Esophagus squamous epithelium (tissue), 4 donors: ENCODE results near the gene RRP15.

ENCODE experiments used
- POLR2A ChIP-seq, 4 donors: fragments of 450-650 bp; IDR thresholded peaks; one replicate each; pipeline ENCODE4 v1.6.1; 2017; ENCODE audit warnings: antibody characterized with exemption in 4 of 4, mild to moderate bottlenecking in 4 of 4, moderate library complexity in 3 of 4
- TF ChIP-seq, protein P1 (sequence below), 6 experiments: fragments of 450-650 bp in 4 of 6; fragments of 200-600 bp in 2 of 6; sonication (generic) in 2 of 6; IDR thresholded peaks; one replicate each; pipeline ENCODE4 v1.5.1; 2016 to 2019; ENCODE audit warnings: antibody characterized with exemption in 6 of 6, mild to moderate bottlenecking in 4 of 6, moderate library complexity in 4 of 6

DNA sequence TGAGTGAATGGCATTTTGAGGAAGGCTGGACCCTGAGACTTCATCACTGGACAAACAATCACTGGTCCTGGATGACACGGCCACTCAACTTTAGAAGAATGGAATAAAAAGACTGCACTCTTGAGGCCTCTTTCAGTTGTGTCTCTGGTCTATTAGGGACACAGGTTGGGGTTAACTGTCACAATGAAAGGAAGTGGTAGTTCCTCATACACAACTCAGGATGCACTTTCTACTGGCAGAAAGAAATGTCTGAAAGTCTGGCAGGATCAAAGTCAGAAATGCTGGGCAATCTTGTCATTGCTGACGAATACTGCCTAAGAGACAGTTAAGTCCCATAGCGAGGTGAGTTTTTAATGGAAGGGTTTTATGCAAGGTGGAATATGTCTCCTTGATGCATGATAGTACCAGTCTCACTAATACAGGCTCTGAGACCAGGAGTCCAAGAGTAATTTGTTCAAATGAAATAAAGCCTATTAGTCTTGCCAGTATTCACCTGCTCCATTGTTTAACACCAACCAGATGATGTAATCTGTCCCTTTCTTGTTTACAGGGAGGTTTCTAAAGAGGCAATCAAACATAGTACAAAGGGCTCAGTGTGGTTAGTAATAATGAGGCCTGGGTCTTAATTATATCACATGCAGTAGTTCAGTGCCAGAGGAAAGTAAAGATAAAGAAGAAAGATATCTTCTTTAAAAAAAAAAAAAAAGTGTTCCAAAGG is 11.2 kb upstream of the RRP15 start:
- TF ChIP-seq, protein P1, sequence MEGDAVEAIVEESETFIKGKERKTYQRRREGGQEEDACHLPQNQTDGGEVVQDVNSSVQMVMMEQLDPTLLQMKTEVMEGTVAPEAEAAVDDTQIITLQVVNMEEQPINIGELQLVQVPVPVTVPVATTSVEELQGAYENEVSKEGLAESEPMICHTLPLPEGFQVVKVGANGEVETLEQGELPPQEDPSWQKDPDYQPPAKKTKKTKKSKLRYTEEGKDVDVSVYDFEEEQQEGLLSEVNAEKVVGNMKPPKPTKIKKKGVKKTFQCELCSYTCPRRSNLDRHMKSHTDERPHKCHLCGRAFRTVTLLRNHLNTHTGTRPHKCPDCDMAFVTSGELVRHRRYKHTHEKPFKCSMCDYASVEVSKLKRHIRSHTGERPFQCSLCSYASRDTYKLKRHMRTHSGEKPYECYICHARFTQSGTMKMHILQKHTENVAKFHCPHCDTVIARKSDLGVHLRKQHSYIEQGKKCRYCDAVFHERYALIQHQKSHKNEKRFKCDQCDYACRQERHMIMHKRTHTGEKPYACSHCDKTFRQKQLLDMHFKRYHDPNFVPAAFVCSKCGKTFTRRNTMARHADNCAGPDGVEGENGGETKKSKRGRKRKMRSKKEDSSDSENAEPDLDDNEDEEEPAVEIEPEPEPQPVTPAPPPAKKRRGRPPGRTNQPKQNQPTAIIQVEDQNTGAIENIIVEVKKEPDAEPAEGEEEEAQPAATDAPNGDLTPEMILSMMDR (IDR thresholded peaks at IDR 0.05), result no peak
- no peak for TF ChIP-seq POLR2A (IDR thresholded peaks at IDR 0.05)
